Fibroblast of skin of back (primary cell): ENCODE data around the gene USP17L24. TPM values are rescaled to one million over a fixed set of nuclear protein-coding genes. Genes with fewer than 3 reads are reported as not detected.
"Not testable (repeated sequence)": the region's sequence is repeated elsewhere in the genome, so short reads cannot be mapped to it uniquely, and the experiment has no call there.

ENCODE experiments used
- DNase-seq: peaks from one replicate; pipeline ENCODE4 v3.0.0-alpha.2; 2013
- polyA plus RNA-seq, 2 experiments: library from polyadenylated mRNA; unstranded; fragments of 120-200 nt; gene quantifications; one replicate each; pipeline ENCODE4 v1.2.1, GENCODE V29; 2013; ENCODE audit not compliant: insufficient read length in 2 of 2

The USP17L24 gene
- not detected for polyA plus RNA-seq (2013, experiment 1 of 2; ENCODE audit: insufficient read length)
- polyA plus RNA-seq (2013, experiment 2 of 2; ENCODE audit: insufficient read length): not detected

GRCh38 chr4:9324865-9325264, at the start of gene USP17L24:
Gene USP17L24, plus strand, starts transcription at chr4:9325165. Its CDS starts 0 bp downstream, at chr4:9325165.
- not testable (repeated sequence) for DNase-seq

- DNase-seq: not testable (repeated sequence)
Measured at GRCh38 chr4:9324191-9324590, 774 bp upstream of the USP17L24 start.

- DNase-seq: not testable (repeated sequence)
Measured at GRCh38 chr4:9329611-9330010, 4.6 kb downstream of the USP17L24 start, which contains the start of gene USP17L25. Gene USP17L25, plus strand, starts transcription at chr4:9329911. Its CDS starts 0 bp downstream, at chr4:9329911.

- DNase-seq: not testable (repeated sequence)
Measured at GRCh38 chr4:9334358-9334757, 9.4 kb downstream of the USP17L24 start, which contains the start of gene USP17L26. Gene USP17L26, plus strand, starts transcription at chr4:9334658. Its CDS starts 0 bp downstream, at chr4:9334658.

GRCh38 chr4:9339103-9339502, 14.1 kb downstream of the USP17L24 start, which contains the start of gene USP17L5:
Gene USP17L5, plus strand, starts transcription at chr4:9339403. Its CDS starts 0 bp downstream, at chr4:9339403.
- DNase-seq: not testable (repeated sequence)

GRCh38 chr4:9343848-9344247, 18.9 kb downstream of the USP17L24 start, which contains the start of gene USP17L27:
Gene USP17L27, plus strand, starts transcription at chr4:9344148. Its CDS starts 0 bp downstream, at chr4:9344148.
- DNase-seq: not testable (repeated sequence)

- not testable (repeated sequence) for DNase-seq
Measured at GRCh38 chr4:9348593-9348992, 23.6 kb downstream of the USP17L24 start, which contains the start of gene USP17L28. Gene USP17L28, plus strand, starts transcription at chr4:9348893. Its CDS starts 0 bp downstream, at chr4:9348893.

- DNase-seq: not testable (repeated sequence)
Measured at GRCh38 chr4:9350866-9351265, 25.9 kb downstream of the USP17L24 start.

- DNase-seq: not testable (repeated sequence)
Measured at GRCh38 chr4:9353338-9353737, 28.4 kb downstream of the USP17L24 start, which contains the start of gene USP17L29. Gene USP17L29, plus strand, starts transcription at chr4:9353638. Its CDS starts 0 bp downstream, at chr4:9353638.

- DNase-seq: not testable (repeated sequence)
Measured at GRCh38 chr4:9362829-9363228, 37.9 kb downstream of the USP17L24 start, which contains the start of gene USP17L30. Gene USP17L30, plus strand, starts transcription at chr4:9363129. Its CDS starts 0 bp downstream, at chr4:9363129.
